ENCODE measurements around the gene WDFY2. TPM values are rescaled to one million over a fixed set of nuclear protein-coding genes. Genes with fewer than 3 reads are reported as not detected.

The WDFY2 gene
- total and polyA plus RNA-seq, 2 experiments from 2014 or later: 11.4 to 24.0 TPM

- no peak for TF ChIP-seq ZNF462 (CRISPR knock-in tag; IDR thresholded peaks at IDR 0.05)
- TF ChIP-seq CTCF (conservative IDR thresholded peaks at IDR 0.05; ENCODE audit: low read depth in 2 of 2): no peak
Observed at GRCh38 chr13:51805925-51806324, 221.7 kb downstream of the WDFY2 start (continued).

- Histone ChIP-seq H3K4me1 (ENCODE audit: insufficient read depth) (peaks cover 38% of the 10 kb centered on the region), H3K27me3 (ENCODE audit: insufficient read depth) (no peaks in the 10 kb centered on the region), H3K79me2 (replicated peaks; ENCODE audit: insufficient read depth) (0 out of 2 replicates have a peak, but pooled peaks cover 4% of the 10 kb centered on the region), H3K4me2 (no peak overlapping the region), H3K27ac (ENCODE audit: low read depth) (no peak overlapping the region), H3K36me3 (ENCODE audit: insufficient read depth) (no peaks in the 10 kb centered on the region), H2AFZ (no peak overlapping the region), H3K4me3 (no peak overlapping the region), H3F3A (replicated peaks; ENCODE audit: low read depth) (peaks cover 9% of the 10 kb centered on the region; the same call in 1 of the 2 replicates), H3K9me2 (ENCODE audit: insufficient read depth) (no peaks in the 10 kb centered on the region), H4K20me1 (replicated peaks; ENCODE audit: insufficient read depth) (no peaks in the 10 kb centered on the region)
- H3K9me3 Mint-ChIP-seq: no peaks in the 10 kb centered on the region
- H3K27ac Mint-ChIP-seq: no peak overlapping the region
- DNase-seq (ENCODE audit: low spot score): no peak
- H3K36me3 Mint-ChIP-seq (ENCODE audit: low read depth): no peaks in the 10 kb centered on the region
- peaks cover 40% of the 10 kb centered on the region for H3K4me1 Mint-ChIP-seq
- ATAC-seq: no peak
- no peak overlapping the region for H3K4me3 Mint-ChIP-seq
- peaks cover 8% of the 10 kb centered on the region for H3K27me3 Mint-ChIP-seq (ENCODE audit: insufficient read depth, low read depth, poor library complexity)
- no peak for TF ChIP-seq CTCF (conservative IDR thresholded peaks at IDR 0.05; ENCODE audit: low read depth in 2 of 2)
- no peak for TF ChIP-seq ZNF114 (CRISPR knock-in tag; IDR thresholded peaks at IDR 0.05)
- TF ChIP-seq JUNB (IDR thresholded peaks at IDR 0.05; ENCODE audit: unreplicated experiment): no peak
- no peak for TF ChIP-seq POLR2AphosphoS5 (IDR thresholded peaks at IDR 0.05; ENCODE audit: low read depth)
- TF ChIP-seq EZH2phosphoT487 (IDR thresholded peaks at IDR 0.05; ENCODE audit: unreplicated experiment): no peak
- no peak for TF ChIP-seq ETS1 (IDR thresholded peaks at IDR 0.05)
- TF ChIP-seq STAT1 (IDR thresholded peaks at IDR 0.05; ENCODE audit: unreplicated experiment): no peak
- no peak for TF ChIP-seq EZH2 (IDR thresholded peaks at IDR 0.05; ENCODE audit: low read depth, unreplicated experiment)
- no peak for TF ChIP-seq ZNF331 (CRISPR knock-in tag; IDR thresholded peaks at IDR 0.05; ENCODE audit: low read depth)
Observed at GRCh38 chr13:51806566-51806965, 222.3 kb downstream of the WDFY2 start.
